Calu3 (cell line): ENCODE results near the gene NSF. TPM values are rescaled to one million over a fixed set of nuclear protein-coding genes. Genes with fewer than 3 reads are reported as not detected.
"Not testable (repeated sequence)": the region's sequence is repeated elsewhere in the genome, so short reads cannot be mapped to it uniquely, and the experiment has no call there.

ENCODE experiments used
- BruUV-seq: library from RNA; stranded (reverse); fragments of 400-500 nt; replicated peaks from 2 replicates; lab custom pipeline; 2021; lab: Mats Ljungman, UMichigan
- CTCF ChIA-PET: fragments of 300-600 bp; sonication (Branson Sonifier 250); formaldehyde crosslinking; loops from one replicate; lab custom pipeline; 2022; ENCODE audit warnings: antibody characterized with exemption; lab: Charles Lee
- DNase-seq: peaks from one replicate; pipeline ENCODE4 v3.0.0; 2022
- H3K27ac Mint-ChIP-seq: one replicate; pipeline ENCODE4 v1.8.0; 2022; ENCODE audit warnings: mixed read lengths; ENCODE audit not compliant: unreplicated experiment
- H3K27me3 Mint-ChIP-seq: one replicate; pipeline ENCODE4 v1.8.0; 2022; ENCODE audit warnings: mixed read lengths; ENCODE audit not compliant: unreplicated experiment
- H3K36me3 Mint-ChIP-seq: one replicate; pipeline ENCODE4 v1.8.0; 2022; ENCODE audit warnings: mild to moderate bottlenecking, moderate library complexity, mixed read lengths; ENCODE audit not compliant: insufficient read depth, unreplicated experiment
- H3K4me1 Mint-ChIP-seq: one replicate; pipeline ENCODE4 v1.8.0; 2022; ENCODE audit warnings: mild to moderate bottlenecking, low read depth, mixed read lengths; ENCODE audit not compliant: unreplicated experiment
- H3K4me3 Mint-ChIP-seq: one replicate; pipeline ENCODE4 v1.8.0; 2022; ENCODE audit warnings: mild to moderate bottlenecking, low read depth, moderate library complexity, mixed read lengths; ENCODE audit not compliant: unreplicated experiment
- H3K9me3 Mint-ChIP-seq: one replicate; pipeline ENCODE4 v1.8.0; 2022; ENCODE audit warnings: low read depth, mixed read lengths; ENCODE audit not compliant: unreplicated experiment
- intact Hi-C: fragments of 100-400 bp; cut with micrococcal nuclease; formaldehyde crosslinking; loops from one replicate; pipeline ENCODE4 v1.10.0; 2022; ENCODE audit not compliant: unreplicated experiment
- total RNA-seq: library from RNA; stranded (reverse); gene quantifications from 2 replicates; pipeline ENCODE4 v1.2.3, GENCODE V29; 2022

The NSF gene
- total RNA-seq, 1 experiment from 2014 or later: 79.0 TPM

DNA sequence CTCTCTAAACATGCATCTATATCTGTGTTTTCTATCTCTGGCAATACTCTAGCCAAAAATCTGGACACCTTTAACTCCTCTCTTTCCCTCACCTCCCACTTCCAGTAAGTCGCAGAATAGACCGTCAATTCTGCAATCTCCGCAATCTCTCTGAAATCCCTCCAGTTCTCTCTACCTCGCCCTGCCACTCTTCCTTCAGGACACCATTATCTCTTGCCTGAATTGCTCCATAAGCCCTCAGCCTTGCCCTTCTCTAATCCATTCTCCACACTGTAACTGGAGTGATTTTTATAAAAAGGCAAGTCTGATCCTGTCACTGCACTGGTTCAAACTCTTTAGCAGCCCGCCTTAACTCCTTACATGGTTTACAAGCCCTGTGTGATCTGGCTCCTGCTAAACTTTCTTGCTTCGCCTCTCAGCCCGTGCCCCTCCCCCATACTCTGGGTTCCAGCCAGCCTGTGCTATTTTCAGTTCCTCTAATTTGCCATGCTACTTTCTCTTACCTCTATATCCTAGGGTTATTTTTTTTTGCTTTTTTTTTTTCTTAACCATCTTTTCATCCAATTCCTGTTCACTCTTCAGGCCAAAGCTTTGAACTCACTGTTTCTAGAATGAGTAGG is 61.7 kb downstream of the NSF start:
- intact Hi-C loops, H3K27me3 Mint-ChIP-seq, H3K4me1 Mint-ChIP-seq, BruUV-seq, CTCF ChIA-PET, H3K27ac Mint-ChIP-seq, DNase-seq, H3K9me3 Mint-ChIP-seq, H3K4me3 Mint-ChIP-seq, H3K36me3 Mint-ChIP-seq: not testable (repeated sequence)

DNA sequence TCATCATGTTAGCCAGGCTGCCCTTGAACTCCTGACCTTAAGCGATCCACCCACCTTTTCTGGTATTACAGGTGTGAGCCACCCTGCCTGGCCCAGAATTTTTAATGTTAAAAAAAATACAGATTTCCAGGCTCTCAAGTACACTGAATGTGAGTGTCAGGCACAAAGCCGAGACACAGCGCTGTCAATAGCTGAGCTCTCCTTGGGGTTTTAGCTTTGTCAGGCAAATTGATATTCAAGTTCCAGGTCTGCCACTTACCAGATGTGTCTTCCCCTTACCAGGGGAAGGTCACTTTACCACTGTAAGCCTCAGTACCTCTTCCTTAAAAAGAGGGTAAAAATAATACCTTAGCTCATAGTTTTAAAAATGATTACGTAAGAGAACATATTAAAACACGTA is 67.8 kb downstream of the NSF start:
- not testable (repeated sequence) for H3K27ac Mint-ChIP-seq

DNA sequence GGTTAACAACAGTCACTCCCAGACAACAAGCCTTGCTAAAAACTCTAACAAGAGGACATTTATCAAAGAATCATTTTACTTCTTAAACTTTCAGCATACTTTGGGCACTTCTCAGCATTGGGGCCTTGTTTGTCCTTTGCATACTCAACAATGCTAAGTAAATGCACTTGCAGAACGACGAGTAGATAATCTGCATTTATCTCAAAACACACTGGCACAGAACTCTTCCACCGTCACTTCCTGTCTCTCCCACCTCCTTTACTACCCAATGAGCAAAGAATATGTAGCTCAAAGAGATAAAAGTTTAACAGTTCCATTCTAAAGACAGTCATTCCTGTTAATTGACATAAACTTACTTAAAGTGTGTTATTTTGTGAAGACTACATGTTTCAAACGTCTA is 69.2 kb downstream of the NSF start:
- H3K27ac Mint-ChIP-seq, H3K27me3 Mint-ChIP-seq, H3K4me1 Mint-ChIP-seq, BruUV-seq, H3K9me3 Mint-ChIP-seq, CTCF ChIA-PET, H3K4me3 Mint-ChIP-seq, H3K36me3 Mint-ChIP-seq, intact Hi-C loops, DNase-seq: not testable (repeated sequence)

More for the DNA sequence above, 67.8 kb downstream of the NSF start:
- DNase-seq, H3K9me3 Mint-ChIP-seq, intact Hi-C loops, H3K4me3 Mint-ChIP-seq, BruUV-seq, CTCF ChIA-PET, H3K36me3 Mint-ChIP-seq, H3K4me1 Mint-ChIP-seq, H3K27me3 Mint-ChIP-seq: not testable (repeated sequence)

DNA sequence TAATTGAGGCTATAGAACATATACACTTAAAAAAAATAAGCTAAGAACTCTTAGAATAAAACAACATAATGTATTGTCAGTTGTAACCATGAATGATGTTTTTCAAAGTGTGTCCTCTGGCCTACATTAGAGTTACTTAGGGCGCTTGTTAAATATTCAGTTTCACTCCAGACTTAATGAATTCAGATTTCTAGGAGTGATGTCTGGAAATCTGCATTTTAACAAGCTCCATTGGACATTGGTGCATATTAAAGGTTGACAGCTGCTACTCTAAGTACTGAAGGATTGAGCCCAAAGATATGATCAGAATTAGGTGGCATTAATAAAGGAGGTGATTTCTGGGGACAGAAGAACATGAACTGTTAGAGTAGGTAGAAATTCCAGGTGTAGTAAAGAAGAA is 72.7 kb downstream of the NSF start:
- intact Hi-C loops, CTCF ChIA-PET, H3K36me3 Mint-ChIP-seq, H3K4me1 Mint-ChIP-seq, H3K4me3 Mint-ChIP-seq, H3K27ac Mint-ChIP-seq, BruUV-seq, H3K9me3 Mint-ChIP-seq, DNase-seq, H3K27me3 Mint-ChIP-seq: not testable (repeated sequence)

DNA sequence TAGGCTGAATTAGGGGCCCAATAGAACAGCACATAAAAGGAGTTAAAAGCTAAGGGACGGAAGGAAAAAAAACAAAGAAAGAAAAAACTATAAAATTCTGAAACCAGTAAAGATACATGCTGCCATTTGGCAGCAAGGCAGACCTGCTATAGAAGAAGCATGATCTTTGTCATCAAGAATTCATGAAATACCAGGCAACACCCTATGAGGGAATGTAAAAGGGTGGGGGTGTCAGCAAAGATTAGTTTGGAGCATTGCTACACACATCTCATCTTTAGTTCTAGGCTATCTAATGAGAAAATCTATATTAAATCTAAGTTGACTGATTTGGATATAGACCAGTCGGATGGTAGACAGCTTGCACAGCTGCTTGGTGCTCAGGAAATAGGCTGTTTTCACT is 73.1 kb downstream of the NSF start:
- CTCF ChIA-PET, DNase-seq, H3K27ac Mint-ChIP-seq, H3K9me3 Mint-ChIP-seq, H3K27me3 Mint-ChIP-seq, H3K36me3 Mint-ChIP-seq, BruUV-seq, H3K4me3 Mint-ChIP-seq, H3K4me1 Mint-ChIP-seq, intact Hi-C loops: not testable (repeated sequence)

DNA sequence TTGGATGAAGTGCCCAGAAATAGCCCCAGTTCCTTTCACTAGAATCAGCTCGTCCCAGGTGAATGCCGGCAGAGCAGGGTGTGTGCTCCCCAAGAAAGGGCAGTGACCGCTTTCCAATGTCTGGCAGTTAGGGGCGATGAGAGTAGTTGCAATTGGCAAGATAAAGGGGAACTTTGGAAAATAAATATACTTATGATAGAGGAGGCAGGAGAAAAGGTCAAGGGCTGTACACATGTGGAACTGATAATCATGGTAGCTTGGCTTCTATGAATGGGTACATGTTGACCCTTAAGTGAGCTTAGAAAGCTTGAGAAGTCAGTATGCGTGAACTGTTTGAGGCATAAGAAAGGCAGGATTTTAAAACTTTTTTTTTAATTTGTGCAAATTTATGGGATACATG is 75.5 kb downstream of the NSF start:
- DNase-seq, H3K36me3 Mint-ChIP-seq, BruUV-seq, intact Hi-C loops, H3K4me1 Mint-ChIP-seq, H3K27me3 Mint-ChIP-seq, H3K4me3 Mint-ChIP-seq, CTCF ChIA-PET, H3K27ac Mint-ChIP-seq, H3K9me3 Mint-ChIP-seq: not testable (repeated sequence)

DNA sequence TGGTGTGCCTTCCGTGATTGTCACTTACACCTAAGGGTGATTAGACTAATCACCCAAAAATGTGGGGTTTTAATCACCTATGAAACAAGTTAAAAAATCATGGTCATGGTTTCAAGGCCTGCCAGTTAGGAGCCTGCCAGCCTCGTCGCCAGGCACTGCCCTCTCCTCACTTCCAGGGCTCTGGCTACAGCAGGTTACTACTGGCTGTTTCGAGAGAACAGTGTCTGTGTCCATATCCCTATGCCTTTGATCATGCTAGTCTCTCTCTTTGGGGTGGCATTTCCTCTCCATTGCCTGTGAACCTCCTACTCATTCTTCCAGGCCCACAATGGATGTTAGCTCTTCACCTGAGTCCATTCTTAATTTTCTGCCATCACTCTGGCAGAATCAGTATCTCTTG is 80.3 kb downstream of the NSF start:
- H3K36me3 Mint-ChIP-seq, H3K27me3 Mint-ChIP-seq, intact Hi-C loops, H3K27ac Mint-ChIP-seq, H3K4me1 Mint-ChIP-seq, H3K4me3 Mint-ChIP-seq, DNase-seq, BruUV-seq, H3K9me3 Mint-ChIP-seq, CTCF ChIA-PET: not testable (repeated sequence)

DNA sequence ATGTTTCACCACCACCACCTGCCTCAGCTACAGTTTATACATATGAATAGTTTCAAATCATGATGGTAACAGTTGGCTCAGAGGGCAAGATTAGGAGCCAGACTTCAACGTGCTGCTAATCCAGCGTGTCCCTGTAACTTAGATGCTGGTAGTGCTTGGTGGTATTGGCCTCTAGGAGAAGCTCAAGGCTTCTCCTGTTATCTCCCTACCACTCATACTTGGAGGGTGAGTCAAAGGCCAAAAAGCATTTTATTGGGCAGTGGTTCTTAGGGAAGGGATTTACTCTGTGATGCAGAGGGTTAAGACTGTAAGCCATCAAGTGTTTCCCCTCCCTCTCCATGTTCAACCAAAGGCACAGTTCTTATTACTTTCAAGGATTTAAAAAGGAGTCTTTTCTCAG is 82.3 kb downstream of the NSF start:
- H3K9me3 Mint-ChIP-seq, BruUV-seq, H3K4me3 Mint-ChIP-seq, DNase-seq, CTCF ChIA-PET, H3K27ac Mint-ChIP-seq, H3K36me3 Mint-ChIP-seq, H3K4me1 Mint-ChIP-seq, intact Hi-C loops, H3K27me3 Mint-ChIP-seq: not testable (repeated sequence)

DNA sequence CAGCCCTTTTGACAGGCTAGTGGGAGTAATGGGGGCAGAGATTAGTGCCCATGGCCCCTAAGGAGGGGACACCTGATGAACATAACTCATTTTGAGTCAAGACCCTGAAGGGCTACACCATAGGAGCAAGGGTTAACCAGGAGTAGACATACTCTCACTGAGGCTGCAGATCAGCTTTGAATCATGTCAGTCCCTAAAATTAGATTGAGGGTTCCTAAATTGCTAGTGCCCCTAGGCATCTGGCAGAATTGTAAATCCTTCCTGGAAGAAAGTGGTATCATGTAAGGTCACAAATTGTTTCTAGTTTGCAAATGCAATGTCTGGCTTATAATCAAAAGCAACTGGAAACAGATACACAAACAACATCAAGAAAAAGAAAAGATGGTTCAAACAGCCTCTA is 87.3 kb downstream of the NSF start:
- intact Hi-C loops, BruUV-seq, H3K27ac Mint-ChIP-seq, H3K4me3 Mint-ChIP-seq, H3K36me3 Mint-ChIP-seq, DNase-seq, H3K27me3 Mint-ChIP-seq, H3K9me3 Mint-ChIP-seq, H3K4me1 Mint-ChIP-seq, CTCF ChIA-PET: not testable (repeated sequence)

DNA sequence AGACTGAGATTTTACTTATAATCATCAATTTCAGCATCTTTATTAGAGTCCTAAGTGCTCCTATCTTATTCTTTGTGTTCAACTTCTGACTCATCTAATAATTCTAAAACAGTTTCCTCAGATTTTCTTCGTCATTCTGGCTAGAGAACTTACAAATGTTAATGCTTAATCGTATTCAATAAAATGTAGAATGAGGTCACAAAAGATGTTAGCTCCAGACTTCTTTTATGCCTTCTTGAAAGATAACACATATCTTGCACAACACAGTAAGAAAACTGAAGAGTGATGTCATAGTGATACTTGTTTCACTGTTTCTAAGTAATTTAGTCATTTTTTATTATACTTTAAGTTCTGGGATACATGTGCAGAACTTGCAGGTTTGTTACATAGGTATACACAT is 93.2 kb downstream of the NSF start:
- H3K27ac Mint-ChIP-seq, DNase-seq, H3K4me1 Mint-ChIP-seq, H3K9me3 Mint-ChIP-seq, H3K27me3 Mint-ChIP-seq, intact Hi-C loops, CTCF ChIA-PET, H3K4me3 Mint-ChIP-seq, BruUV-seq, H3K36me3 Mint-ChIP-seq: not testable (repeated sequence)
